WERI-Rb-1 (cell line): ENCODE measurements around the gene DPM2.

ENCODE experiments used
- DNase-seq: peaks from one replicate; pipeline ENCODE4 v3.0.0-alpha.2; 2020
- H3K27ac ChIP-seq: fragments of 250-450 bp; sonication (Bioruptor Pico); 2 replicates; pipeline ENCODE4 v1.5.1; 2020; ENCODE audit warnings: mild to moderate bottlenecking, moderate library complexity
- H3K27me3 ChIP-seq: fragments of 250-450 bp; sonication (Bioruptor Pico); 2 replicates; pipeline ENCODE4 v1.5.1; 2021; ENCODE audit warnings: mild to moderate bottlenecking, low read depth, moderate library complexity; ENCODE audit not compliant: insufficient read depth, severe bottlenecking
- H3K36me3 ChIP-seq: fragments of 250-450 bp; sonication (Bioruptor Pico); 2 replicates; pipeline ENCODE4 v1.5.1; 2020; ENCODE audit warnings: mild to moderate bottlenecking, moderate library complexity
- H3K4me3 ChIP-seq: 2 replicates; pipeline ENCODE4 v1.5.1; 2011; ENCODE audit warnings: low read depth, mild to moderate bottlenecking, control low read depth, low read length
- H3K9me3 ChIP-seq: fragments of 250-450 bp; sonication (Bioruptor Pico); 2 replicates; pipeline ENCODE4 v1.5.1; 2021; ENCODE audit warnings: mild to moderate bottlenecking, moderate library complexity; ENCODE audit not compliant: severe bottlenecking
- TF ChIP-seq, protein P1 (sequence below): IDR thresholded peaks from 2 replicates; pipeline ENCODE4 v1.5.1; 2011; ENCODE audit warnings: low read depth, mild to moderate bottlenecking, control low read depth, inconsistent platforms, low read length

The DPM2 gene

DNA sequence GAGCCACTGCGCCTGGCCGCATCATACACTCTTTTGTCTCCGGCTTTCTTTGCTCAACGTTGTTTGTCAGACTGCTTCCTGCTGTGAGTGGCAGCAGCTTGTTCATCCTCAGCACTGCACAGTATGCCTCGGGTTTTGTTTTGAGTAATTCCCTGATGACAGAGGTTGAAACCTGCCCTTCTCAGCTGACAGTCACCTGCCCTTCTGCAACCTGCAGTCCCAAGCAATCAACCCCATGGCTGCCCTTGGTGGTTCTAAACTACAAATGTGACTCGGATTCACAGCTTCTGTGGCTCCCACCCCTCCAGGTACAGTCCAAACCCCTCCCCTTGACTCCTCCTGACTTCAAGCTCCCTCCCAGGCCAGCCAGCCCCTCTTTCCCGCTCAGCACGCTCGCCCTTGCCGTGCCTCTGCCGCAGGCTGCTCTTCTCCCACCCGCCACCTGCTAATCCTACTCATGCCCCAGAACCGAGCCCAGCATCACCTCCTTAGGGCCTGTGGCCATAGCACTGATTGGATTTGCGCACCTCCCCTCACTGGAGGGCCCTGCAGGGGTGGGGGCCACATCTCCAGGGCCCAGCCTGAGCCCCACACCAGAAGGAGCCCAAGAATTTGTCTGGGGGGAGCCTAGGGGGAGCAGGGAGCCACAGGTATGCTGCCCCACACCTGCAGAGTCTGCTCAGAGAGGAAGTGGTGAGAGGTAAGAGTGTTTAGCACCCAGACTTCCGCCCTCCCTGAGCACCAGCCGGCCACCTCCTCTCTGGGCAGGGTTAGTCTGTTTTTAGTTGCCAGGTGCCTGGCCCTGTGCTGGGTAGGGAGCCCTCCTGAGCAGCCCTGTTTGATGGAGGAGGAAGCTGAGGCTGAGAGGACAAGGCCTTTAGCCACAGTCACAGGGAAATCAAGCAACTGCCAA, 33.0 kb upstream of the DPM2 start:
- Histone ChIP-seq H3K4me3 (no peak overlapping the region), H3K36me3 (peaks cover 14% of the 10 kb centered on the region), H3K27ac (peak overlapping the region; percentile 62), H3K9me3 (no peaks in the 10 kb centered on the region), H3K27me3 (no peaks in the 10 kb centered on the region)
- TF ChIP-seq, protein P1, sequence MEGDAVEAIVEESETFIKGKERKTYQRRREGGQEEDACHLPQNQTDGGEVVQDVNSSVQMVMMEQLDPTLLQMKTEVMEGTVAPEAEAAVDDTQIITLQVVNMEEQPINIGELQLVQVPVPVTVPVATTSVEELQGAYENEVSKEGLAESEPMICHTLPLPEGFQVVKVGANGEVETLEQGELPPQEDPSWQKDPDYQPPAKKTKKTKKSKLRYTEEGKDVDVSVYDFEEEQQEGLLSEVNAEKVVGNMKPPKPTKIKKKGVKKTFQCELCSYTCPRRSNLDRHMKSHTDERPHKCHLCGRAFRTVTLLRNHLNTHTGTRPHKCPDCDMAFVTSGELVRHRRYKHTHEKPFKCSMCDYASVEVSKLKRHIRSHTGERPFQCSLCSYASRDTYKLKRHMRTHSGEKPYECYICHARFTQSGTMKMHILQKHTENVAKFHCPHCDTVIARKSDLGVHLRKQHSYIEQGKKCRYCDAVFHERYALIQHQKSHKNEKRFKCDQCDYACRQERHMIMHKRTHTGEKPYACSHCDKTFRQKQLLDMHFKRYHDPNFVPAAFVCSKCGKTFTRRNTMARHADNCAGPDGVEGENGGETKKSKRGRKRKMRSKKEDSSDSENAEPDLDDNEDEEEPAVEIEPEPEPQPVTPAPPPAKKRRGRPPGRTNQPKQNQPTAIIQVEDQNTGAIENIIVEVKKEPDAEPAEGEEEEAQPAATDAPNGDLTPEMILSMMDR, result no peak
- DNase-seq, result peak; percentile 66

DNA sequence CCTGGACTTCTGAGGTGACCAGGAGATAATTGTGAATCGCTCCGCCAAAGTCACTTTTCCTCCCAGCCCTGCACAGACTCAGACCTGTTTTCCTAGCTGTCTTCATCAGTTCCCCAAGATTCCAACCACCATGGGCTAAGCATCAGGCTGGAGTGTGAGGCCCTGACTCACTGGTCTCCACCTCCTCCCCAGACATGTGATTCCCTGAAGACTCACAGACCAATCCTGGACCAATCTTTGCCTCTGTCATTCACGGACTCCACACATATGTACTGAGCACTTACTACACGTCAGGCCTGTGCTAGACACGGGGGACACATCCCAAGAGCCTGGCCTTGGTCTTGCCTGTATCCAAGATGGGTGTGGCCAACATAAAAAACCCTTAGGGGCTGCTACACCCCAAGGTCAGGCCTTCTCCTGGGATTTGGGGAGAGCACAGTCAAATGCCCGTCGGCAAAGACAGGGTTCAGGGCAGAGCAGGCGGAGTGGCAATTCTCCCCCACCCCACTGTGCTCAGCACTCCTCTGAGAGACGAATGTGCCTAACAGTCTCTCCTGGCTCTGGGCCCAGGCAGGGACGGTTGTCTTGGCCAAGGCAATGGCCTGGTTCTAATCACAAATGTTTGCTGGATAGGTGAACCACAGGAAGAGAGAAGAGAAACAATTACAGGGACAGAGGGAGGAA, 31.2 kb upstream of the DPM2 start:
- Histone ChIP-seq H3K36me3 (peaks cover 6% of the 10 kb centered on the region), H3K9me3 (no peaks in the 10 kb centered on the region), H3K27ac (no peak overlapping the region), H3K27me3 (no peaks in the 10 kb centered on the region), H3K4me3 (no peak overlapping the region)
- TF ChIP-seq, protein P1, result no peak
- DNase-seq, result no peak

DNA sequence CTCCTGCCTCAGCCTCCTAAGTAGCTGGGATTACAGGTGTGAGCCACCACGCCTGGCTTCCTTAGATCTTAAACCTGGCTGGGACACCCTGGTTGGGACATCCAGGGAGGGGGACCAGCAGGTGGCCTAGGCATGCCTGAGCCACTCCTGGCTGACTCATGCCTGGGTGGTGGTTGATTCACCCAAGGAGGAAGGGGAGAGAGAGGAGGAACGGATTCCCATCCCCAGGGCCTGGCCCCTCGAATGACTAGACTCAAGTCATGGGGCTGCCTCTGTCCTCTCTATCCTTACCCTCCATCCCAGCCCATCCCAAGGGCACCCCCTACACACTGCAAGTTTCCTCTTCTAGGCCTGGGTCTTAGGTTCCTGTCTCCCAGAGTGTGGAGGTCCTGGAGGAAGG, 30.4 kb upstream of the DPM2 start:
- no peak overlapping the region for H3K27ac ChIP-seq

DNA sequence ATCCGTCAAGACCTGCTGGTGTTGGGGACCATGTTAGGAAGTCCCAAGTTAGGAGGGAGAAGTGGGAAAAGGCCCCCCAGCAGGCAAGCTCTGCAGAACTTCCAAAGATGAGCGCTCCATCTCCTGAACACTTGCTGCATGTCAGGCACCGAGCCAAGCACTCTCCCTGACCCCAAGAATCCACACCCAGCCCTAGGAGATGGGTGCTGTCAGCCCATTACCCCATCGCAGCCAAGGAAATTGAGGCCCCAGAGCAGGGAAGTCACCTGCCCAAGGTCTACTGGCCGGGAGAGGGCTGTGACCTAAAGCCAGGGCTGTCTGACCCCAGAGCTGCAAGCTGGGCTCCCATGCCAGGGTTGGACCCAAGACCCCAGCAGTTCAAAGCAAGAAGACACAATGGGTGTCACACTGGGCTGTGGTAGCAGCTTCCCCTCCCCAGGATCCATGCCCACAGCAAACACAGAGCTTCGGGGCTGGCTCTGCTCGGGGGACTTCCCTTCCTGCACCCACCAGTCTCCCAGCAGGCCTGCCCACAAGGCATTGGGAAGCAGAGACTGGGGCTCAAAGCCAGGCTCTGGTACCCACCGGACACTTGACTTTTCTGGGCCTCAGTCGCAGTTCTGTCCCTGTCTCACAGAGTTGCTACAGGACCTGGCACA, 29.6 kb upstream of the DPM2 start:
- Histone ChIP-seq H3K27me3 (no peaks in the 10 kb centered on the region), H3K36me3 (peaks cover 9% of the 10 kb centered on the region), H3K27ac (no peak overlapping the region), H3K9me3 (no peaks in the 10 kb centered on the region), H3K4me3 (no peak overlapping the region)
- no peak for DNase-seq
- TF ChIP-seq, protein P1, result no peak

More for the DNA sequence above, 30.4 kb upstream of the DPM2 start:
- H3K9me3 ChIP-seq, result no peaks in the 10 kb centered on the region
- H3K27me3 ChIP-seq, result no peaks in the 10 kb centered on the region
- TF ChIP-seq, protein P1, result no peak
- no peak overlapping the region for H3K4me3 ChIP-seq
- no peak for DNase-seq
- H3K36me3 ChIP-seq, result peaks cover 8% of the 10 kb centered on the region

DNA sequence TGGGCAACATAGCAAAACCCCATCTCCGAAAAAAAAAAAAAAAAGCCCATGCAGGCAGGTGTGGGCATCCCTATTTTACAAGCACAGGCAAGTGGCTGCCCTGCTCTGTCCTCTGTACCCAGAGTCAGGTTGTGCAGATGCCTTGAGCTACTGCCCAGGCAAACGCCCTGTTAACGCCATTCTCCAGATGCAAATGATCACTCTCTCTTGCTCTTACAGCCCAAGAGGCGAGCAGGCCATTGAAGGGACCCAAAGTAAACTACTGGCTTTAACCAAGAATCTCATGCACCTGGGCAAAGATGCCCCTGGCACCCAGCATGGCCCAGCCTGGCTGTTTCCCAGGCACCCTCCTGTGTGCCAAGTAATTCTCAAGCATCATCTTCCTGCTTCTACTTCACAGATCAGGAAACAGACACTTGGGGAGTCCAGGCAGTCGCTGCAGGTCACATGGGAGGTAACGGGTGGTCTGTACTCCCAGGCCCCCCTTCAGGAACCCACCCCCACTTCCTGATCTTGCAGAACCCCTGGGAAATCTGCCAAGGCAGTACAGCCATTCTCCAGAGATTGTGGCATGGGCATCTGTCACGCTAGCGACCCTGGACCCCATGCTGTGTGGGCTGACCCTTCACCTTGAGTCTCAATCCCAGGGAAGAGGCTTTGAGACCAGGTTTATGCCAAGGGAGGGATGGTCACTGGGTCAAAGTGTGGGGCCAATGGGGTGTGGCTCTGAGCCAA, 28.9 kb upstream of the DPM2 start:
- no peak for DNase-seq
- Histone ChIP-seq H3K27me3 (no peaks in the 10 kb centered on the region), H3K9me3 (no peaks in the 10 kb centered on the region), H3K36me3 (peaks cover 13% of the 10 kb centered on the region), H3K4me3 (no peak overlapping the region), H3K27ac (no peak overlapping the region)
- TF ChIP-seq, protein P1, result no peak
